Type B pancreatic cell (in vitro differentiated cells): Measurements from ENCODE around the gene YIPF1. TPM values are rescaled to one million over a fixed set of nuclear protein-coding genes. Genes with fewer than 3 reads are reported as not detected.
A peak's percentile ranks its signal among the peaks of the same experiment; 100 is the strongest.

Experiments used
- DNase-seq: peaks from one replicate; pipeline ENCODE4 v3.0.0; 2021; ENCODE audit warnings: mixed read lengths; ENCODE audit not compliant: unreplicated experiment; ENCODE audit errors: extremely low spot score
- H3K27ac Mint-ChIP-seq: 2 replicates; pipeline ENCODE4 v1.8.0; 2021; ENCODE audit warnings: mild to moderate bottlenecking, mixed read lengths
- H3K27me3 Mint-ChIP-seq: 2 replicates; pipeline ENCODE4 v1.8.0; 2021; ENCODE audit warnings: mixed read lengths
- H3K36me3 Mint-ChIP-seq: 2 replicates; pipeline ENCODE4 v1.8.0; 2021; ENCODE audit warnings: mixed read lengths
- H3K4me1 Mint-ChIP-seq: one replicate; pipeline ENCODE4 v1.8.0; 2021; ENCODE audit warnings: mixed read lengths; ENCODE audit not compliant: unreplicated experiment
- H3K4me3 Mint-ChIP-seq: 2 replicates; pipeline ENCODE4 v1.8.0; 2021; ENCODE audit warnings: mild to moderate bottlenecking, mixed read lengths
- H3K9me3 Mint-ChIP-seq: 2 replicates; pipeline ENCODE4 v1.8.0; 2021; ENCODE audit warnings: mixed read lengths
- long read RNA-seq: library from polyadenylated mRNA; unstranded; transcript quantifications from one replicate; pipeline ENCODE4 v2.0.0, GENCODE V29; 2020
- total RNA-seq: library from RNA; stranded (reverse); gene quantifications from 2 replicates; pipeline ENCODE4 v1.2.1, GENCODE V29; 2021; ENCODE audit warnings: low replicate concordance
- TF ChIP-seq, protein P1 (sequence below): fragments of 200-600 bp; sonication (generic); conservative IDR thresholded peaks from 2 replicates; pipeline ENCODE4 v1.5.0; 2021; ENCODE audit warnings: antibody characterized with exemption, mild to moderate bottlenecking

YIPF1 gene
- 30.2 and 31.6 TPM in 2 replicates for total RNA-seq
- long read RNA-seq, transcript YIPF1-201 (11 exons, 1,858 nt): minor isoform, 12 of 158 reads
- long read RNA-seq, transcript YIPF1-203 (11 exons, 1,602 nt): major isoform, 79 of 158 reads
- long read RNA-seq, partial matches to known transcripts: 6 of 158 reads
- long read RNA-seq, other reads (novel, unspliced or antisense): 61 of 158 reads

DNA sequence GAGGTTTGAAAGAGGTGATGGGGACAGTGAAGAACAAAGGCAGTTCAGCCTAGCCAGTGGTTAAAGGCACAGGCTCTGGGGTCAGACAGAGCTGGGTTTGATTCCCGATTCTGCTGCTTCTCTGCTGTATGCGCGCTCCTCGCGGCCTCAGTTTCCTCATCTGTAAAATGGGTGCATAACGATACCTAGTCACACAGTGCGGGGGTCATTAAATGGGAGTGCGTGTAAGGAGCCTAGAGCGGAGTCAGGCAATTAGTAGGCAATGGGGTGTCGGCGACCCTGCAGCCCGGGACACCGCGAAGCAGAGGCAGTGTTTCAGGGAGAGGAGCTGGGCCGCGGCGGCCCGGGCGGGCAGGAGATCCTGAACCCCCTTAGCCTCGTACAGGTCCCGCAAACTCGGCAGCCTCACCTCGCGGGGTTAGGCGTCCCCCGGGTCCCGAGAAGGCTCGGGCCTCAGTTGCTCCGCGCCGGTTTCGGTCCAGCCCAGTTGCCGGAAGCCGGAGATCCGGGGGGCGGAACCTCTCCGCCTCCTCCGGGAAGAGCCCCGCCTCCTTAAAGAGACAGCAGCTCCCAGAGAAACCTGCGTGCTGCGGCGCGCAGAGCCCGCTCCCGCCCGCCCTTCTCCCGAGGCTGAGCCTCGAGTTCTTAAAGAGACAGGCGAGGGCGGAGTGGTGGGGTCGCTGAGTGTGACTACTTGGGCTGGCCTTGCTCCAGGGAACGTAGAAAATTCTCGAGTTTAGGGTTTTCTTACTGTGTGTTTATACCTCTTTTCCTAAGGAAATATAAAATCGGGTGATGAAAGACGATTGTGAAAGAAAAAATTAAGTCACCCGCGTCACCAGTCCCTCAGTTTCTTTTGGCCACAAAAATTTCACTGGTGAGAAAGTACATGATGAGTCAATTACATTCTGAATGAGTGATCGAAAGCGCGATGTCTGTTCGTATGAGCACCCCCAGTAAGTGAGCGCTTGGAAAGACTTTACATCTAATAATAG, at the start of gene YIPF1:
Gene YIPF1, minus strand, starts transcription at position 494 of the 995 bp plus-strand sequence. CDS start 860 bp downstream, outside the sequence.
- Mint-ChIP-seq H3K4me1 (peaks cover 20% of the 10 kb centered on the region), H3K4me3 (peak within 1 kb of the TSS; percentile 97), H3K9me3 (no peaks in the 10 kb centered on the region), H3K27ac (peak within 1 kb of the TSS; percentile 93), H3K36me3 (no peaks in the 10 kb centered on the region), H3K27me3 (no peaks in the 10 kb centered on the region)
- TF ChIP-seq, protein P1, sequence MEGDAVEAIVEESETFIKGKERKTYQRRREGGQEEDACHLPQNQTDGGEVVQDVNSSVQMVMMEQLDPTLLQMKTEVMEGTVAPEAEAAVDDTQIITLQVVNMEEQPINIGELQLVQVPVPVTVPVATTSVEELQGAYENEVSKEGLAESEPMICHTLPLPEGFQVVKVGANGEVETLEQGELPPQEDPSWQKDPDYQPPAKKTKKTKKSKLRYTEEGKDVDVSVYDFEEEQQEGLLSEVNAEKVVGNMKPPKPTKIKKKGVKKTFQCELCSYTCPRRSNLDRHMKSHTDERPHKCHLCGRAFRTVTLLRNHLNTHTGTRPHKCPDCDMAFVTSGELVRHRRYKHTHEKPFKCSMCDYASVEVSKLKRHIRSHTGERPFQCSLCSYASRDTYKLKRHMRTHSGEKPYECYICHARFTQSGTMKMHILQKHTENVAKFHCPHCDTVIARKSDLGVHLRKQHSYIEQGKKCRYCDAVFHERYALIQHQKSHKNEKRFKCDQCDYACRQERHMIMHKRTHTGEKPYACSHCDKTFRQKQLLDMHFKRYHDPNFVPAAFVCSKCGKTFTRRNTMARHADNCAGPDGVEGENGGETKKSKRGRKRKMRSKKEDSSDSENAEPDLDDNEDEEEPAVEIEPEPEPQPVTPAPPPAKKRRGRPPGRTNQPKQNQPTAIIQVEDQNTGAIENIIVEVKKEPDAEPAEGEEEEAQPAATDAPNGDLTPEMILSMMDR: no peak
- peak; percentile 86 for DNase-seq

DNA sequence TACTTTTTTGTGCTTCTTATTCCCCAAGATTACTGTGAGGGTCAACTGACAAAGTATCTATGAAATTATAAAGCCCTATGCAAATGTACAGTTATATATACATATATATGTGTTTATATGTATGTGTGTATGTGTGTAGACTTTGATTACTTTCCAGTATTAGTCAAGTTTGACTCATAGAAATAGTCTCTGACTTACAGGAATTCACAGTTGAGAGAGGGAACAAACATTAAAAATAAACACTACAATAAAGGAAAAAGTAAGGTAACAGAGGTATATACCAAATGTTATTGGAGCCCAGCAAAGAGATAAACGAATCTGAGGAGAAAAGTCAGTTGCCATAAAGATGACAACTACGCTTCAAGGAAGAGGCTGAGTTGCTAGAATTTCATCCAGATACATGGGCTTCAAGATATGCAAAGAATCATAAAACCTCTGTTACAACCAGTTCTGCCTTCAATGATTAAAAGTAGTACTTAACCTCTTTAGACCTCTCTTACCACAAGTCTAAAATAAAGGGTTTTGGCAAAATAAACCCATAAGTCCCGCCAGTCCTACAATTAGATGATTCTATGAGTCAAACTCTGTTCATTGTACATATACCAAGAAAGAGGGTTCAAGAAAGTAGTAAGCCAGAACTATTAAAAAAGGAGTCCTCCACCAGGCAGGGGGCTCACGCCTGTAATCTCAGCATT, 48.7 kb upstream of the YIPF1 start:
- peaks cover 36% of the 10 kb centered on the region for H3K36me3 Mint-ChIP-seq
- H3K4me3 Mint-ChIP-seq: no peak overlapping the region
- no peaks in the 10 kb centered on the region for H3K9me3 Mint-ChIP-seq
- H3K4me1 Mint-ChIP-seq: peaks cover 5% of the 10 kb centered on the region
- TF ChIP-seq, protein P1: no peak
- H3K27me3 Mint-ChIP-seq: no peaks in the 10 kb centered on the region
- no peak overlapping the region for H3K27ac Mint-ChIP-seq
- DNase-seq: no peak

DNA sequence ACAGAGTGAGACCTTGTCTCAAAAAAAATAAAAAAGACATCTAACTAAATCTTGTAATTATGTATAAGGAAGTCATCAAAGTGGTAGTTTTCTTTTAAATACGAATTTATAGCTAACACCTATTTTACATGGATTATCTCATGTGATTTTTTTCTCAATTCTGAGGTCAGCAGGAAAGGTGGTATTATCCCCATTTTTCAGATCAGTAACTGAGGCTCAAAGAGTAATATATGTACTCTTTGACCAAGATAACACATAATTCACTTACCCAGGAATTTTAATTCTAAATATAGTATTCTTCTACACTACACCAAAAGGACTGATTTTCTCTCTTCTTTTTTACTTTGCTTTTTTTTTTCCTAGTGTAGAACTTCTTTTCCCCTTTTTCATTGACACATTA, 46.8 kb upstream of the YIPF1 start:
- TF ChIP-seq, protein P1: no peak
- no peak overlapping the region for H3K4me3 Mint-ChIP-seq
- H3K4me1 Mint-ChIP-seq: peaks cover 4% of the 10 kb centered on the region
- no peak for DNase-seq
- peaks cover 38% of the 10 kb centered on the region for H3K36me3 Mint-ChIP-seq
- no peaks in the 10 kb centered on the region for H3K27me3 Mint-ChIP-seq
- no peak overlapping the region for H3K27ac Mint-ChIP-seq
- no peaks in the 10 kb centered on the region for H3K9me3 Mint-ChIP-seq

DNA sequence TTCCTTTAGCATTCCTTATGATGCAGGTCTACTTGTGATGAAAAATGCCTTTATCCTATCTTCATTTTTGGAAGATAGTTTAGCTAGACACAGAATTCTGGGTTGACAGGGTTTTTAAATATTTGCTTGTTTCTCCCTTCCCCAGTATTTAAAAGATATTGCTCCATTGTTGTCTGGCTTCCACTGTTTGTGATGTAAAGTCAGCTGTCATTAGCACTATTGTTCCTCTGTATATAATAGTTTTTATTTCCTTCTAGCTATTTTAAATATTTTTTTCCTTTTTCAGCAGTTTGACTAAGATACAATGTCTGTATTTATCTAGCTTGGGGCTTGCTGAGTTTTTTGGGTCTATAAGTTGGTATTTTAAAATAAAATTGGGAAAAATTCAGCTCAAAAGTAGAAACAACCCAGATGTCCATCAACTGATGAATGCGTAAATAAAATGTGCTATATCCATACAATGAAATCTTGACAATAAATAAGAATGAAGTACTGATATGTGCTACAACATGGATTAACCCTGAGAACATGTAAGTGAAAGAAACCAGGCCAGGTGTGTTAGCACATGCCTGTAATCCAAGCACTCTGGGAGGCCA, 44.7 kb upstream of the YIPF1 start:
- H3K4me1 Mint-ChIP-seq: peaks cover 2% of the 10 kb centered on the region
- H3K9me3 Mint-ChIP-seq: no peaks in the 10 kb centered on the region
- H3K4me3 Mint-ChIP-seq: no peak overlapping the region
- peaks cover 31% of the 10 kb centered on the region for H3K36me3 Mint-ChIP-seq
- no peak for DNase-seq
- H3K27me3 Mint-ChIP-seq: no peaks in the 10 kb centered on the region
- TF ChIP-seq, protein P1: no peak
- no peak overlapping the region for H3K27ac Mint-ChIP-seq

DNA sequence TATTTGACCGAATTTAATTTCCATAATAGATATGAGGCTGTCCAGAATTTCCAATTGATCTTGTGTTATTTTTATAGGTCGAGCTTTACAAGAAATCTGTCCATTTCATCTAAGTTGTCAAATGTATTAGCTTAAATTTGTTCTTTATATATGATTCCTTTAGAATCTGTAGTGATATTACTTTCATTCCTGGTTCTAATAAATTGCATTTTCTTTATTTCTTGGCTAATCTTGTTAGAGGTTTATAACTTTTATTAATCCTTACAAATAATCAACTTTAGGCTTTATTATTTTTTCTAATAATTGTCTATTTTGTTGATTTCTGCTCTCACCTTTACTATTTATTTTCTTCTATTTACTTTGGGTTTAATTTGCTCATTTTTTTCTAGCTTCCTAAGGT, 41.9 kb upstream of the YIPF1 start:
- H3K9me3 Mint-ChIP-seq: no peaks in the 10 kb centered on the region
- H3K4me3 Mint-ChIP-seq: no peak overlapping the region
- DNase-seq: no peak
- TF ChIP-seq, protein P1: no peak
- H3K4me1 Mint-ChIP-seq: peaks cover 6% of the 10 kb centered on the region
- no peaks in the 10 kb centered on the region for H3K27me3 Mint-ChIP-seq
- H3K27ac Mint-ChIP-seq: no peak overlapping the region
- peaks cover 43% of the 10 kb centered on the region for H3K36me3 Mint-ChIP-seq
